Stimulated activated CD8-positive, alpha-beta memory T cell treated with anti-CD3 and anti-CD28 coated beads, Interleukin-12 subunit alpha, Interleukin-12 subunit beta, amount 100 ng/mL, for 1 hour (primary cell): ENCODE measurements around the gene EDNRB.
"Not testable (repeated sequence)": the region's sequence is repeated elsewhere in the genome, so short reads cannot be mapped to it uniquely, and the experiment has no call there.

Source experiments
- DNase-seq: peaks from one replicate; pipeline ENCODE4 v3.0.0-alpha.2; 2020; ENCODE audit warnings: low read depth

The EDNRB gene

DNA sequence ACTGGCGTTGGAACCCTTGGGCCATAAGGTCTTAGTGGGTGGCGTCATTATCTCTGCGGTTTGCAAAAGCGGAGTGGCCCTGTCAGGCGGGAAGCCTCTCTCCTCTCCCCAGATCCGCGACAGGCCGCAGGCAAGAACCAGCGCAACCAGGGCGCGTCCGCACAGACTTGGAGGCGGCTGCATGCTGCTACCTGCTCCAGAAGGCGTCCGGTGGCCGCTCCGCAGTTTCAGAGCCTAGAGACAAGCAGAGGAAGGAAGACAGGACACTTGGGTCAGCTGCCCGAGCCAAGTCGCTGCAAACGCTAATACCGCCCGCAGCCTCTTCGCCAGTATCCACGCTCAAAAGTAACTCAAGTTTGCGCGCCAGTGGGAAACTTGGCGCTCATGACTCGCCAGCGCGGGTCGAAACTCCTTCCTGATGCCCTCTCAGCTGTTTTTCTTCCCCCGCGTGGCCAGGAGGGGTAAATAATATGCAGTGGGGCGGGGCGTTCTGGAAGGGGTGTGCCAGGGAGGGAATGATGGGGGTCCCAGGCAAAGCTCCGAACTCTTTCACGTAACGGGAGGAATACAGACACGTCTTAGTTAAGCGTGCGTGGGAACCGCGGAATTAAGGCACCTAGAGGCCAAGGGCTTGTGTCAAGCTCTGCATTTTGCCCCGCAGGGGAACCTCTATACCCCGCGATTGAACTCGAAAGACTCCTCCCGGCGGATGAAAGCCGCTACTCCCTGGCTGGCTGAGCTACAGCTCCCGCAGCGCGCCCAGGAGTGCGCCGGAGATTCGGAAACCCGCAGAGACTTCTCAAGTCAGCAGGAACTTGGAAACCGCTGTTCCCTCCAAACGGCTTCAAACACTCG lies at the start of gene EDNRB:
TSS of gene EDNRB (minus strand) at position 441 of the 855 bp plus-strand sequence. CDS start at position 183, 258 bp downstream.
- no peak for DNase-seq

- no peak for DNase-seq
Measured at GRCh38 chr13:77966671-77967070, 48.0 kb upstream of the EDNRB start.

- DNase-seq: no peak
Measured at GRCh38 chr13:77952737-77953136, 34.1 kb upstream of the EDNRB start.

DNA sequence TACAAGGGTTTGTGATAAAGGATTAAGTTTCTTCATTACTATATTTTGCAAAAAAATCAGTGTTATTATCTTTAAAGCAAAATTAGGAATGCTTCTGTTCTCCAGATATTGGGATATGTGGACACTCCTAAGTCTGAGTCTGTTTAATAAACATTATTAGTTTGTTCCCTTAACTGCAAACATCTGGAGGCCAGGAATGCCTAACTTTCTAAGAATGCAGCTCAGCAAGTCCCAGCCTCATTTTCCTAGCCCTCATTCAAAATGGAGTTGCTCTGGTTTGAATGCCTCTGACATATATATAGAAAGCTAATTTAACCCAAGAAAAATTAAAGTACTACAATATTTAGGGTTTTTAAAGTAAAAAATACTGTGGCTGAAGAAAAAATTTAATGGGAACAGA lies 33.6 kb upstream of the EDNRB start:
- no peak for DNase-seq

- DNase-seq: no peak
Measured at GRCh38 chr13:77946522-77946921, 27.9 kb upstream of the EDNRB start.

DNA sequence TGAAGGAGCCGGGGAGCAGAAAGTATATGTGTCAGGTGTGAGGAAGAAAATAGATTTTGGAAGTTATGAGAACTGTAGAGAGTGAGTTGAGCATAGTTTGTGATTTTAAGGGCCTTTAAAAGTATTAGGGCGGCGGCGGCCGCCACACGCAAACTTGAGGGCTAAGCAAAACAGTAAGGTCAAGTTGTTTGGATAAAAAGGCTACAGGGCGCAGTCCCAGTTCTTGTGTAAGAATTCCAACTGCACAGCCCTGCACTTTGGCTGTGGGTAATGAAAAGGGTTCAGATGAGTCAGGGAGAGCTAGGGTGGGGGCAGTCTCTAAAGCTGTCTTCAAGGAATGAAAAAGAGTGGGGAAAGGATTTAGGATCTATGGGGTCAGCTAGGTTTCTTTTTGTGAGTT lies 16.4 kb upstream of the EDNRB start:
- not testable (repeated sequence) for DNase-seq

DNA sequence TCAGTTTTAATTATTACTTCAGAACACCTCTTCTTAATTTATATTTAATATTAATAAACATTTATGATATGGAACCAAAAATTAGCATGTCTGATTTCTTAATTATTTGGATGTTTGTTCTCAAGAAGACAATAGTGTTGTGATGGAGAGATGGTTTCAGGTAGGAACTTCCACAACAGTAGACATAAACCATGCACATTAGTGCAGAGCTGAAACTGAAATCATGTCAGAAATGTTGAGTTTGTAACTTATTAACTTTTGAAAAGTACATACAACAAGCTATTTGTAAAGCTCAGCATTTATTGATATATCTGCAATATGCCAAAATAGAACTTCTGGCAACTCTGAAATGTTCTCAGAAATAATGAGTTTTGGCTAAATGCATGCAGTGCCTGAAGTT lies 11.8 kb upstream of the EDNRB start:
- no peak for DNase-seq

DNA sequence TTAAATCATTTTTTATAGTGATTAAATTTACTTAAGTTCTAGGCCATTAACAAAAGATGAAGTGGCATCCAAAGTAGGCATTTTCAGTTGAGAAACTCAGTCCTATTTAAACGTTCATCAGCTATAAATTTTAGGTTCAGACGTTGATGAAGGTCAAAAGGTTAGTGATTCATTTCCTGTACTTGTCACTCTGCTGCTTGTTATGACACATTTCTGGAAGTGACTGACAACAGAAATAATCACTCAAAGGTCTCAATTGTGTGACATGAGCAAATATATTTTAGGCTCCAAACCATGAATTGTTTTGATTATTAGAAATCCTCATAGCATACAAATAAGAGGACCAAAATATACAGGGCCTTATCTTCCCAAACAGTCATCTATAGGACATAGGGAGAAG lies 10.3 kb upstream of the EDNRB start:
- DNase-seq: no peak

GRCh38 chr13:77925616-77926015 lies 7.0 kb upstream of the EDNRB start:
- no peak for DNase-seq

GRCh38 chr13:77919921-77920294 lies 1.3 kb upstream of the EDNRB start:
- DNase-seq: no peak

- DNase-seq: no peak
Measured at GRCh38 chr13:77919246-77919920, 752 bp upstream of the EDNRB start.

DNA sequence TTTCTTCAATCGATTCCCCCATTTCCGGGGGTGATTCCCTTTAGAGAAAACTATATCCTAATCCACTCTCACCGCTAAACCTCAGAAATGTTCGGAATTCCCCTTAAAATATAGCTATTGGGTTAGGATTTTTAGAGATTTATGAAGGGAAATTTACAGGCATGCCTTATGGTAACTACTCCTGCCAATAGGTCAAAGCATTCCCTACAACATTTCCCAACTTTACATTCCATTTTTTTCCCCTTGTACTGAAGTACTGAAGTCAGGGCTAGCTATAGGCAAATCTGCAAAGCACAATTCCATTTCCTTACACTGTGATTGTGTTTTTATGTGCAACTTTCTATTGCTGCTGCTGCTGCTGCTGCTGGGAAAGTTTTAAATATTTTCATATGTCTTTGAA lies 2.1 kb downstream of the EDNRB start:
- no peak for DNase-seq

DNA sequence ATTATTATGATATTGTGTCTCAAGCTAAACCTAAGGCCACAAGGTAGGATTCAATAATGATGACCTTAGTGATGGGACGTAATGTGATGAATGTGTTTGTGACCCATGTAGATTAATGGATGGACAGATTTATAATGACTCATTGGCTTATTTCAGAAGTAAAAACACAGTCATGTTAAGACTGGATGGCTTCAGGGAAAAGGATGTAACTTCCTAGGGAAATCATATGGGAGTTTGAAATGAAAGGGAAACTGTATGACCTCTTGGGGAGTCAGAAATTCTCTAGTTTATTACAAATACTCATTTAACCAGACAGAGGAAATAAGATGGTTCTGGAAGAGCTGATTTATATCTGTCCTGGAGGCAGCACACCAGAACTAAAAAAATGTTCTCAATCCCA lies 2.9 kb downstream of the EDNRB start:
- DNase-seq: no peak

DNA sequence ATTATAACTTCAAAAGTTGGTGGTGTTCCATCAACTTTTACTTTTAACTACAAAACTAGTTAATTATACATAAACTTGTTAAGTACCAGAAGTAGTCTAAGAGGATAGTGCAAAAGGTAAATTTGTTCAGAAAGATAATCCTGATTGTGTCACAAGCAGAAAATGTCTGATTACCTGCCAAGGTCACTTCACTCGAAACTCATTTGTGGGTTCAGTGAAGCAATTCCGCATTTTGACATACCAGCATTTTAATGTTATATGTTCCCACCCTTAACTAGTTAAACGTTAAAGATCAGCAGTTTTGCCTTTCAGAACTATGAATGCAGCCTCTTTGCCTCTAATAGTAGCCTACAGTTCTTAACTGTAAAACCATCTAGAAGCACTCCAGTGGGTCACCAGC lies 5.6 kb downstream of the EDNRB start:
- no peak for DNase-seq

GRCh38 chr13:77911751-77912150 lies 6.9 kb downstream of the EDNRB start:
- no peak for DNase-seq

DNA sequence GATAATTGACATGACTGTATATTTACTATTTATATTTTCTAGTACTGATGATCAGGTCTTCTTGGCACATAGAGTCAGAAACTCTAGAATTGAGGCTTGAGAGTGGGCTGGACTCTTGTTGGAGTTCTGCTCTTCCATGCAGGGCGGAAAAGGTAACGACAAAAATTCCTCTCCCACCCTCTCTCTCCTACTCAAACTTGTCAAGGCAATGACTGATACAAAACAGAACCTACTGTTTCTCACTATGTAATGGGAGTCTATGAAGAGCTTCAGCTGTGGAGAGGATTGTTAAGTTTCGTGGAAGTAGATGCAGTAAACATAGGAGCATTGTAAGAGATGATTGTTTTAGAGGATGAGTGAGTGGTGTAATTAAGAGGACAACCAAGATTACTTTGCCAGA lies 8.8 kb downstream of the EDNRB start:
- DNase-seq: no peak

DNA sequence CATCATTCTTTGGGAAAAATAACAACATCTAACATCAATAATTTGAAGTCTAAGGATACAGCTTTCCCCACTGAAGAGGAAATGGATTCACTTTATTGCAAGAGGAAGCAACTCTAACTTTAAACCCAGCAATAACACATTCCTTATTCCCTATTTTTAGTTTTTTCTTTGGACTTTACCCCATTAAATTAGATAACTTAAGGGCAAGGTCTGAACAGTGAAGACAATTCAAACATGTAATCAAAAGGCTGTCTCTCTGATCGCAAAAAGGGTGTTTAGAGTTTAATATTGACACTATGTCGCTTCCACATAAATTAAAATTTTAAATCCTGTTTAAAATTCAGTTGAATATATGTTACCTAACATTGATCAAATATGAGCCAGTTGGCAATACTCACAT lies 10.1 kb downstream of the EDNRB start:
- DNase-seq: no peak

DNA sequence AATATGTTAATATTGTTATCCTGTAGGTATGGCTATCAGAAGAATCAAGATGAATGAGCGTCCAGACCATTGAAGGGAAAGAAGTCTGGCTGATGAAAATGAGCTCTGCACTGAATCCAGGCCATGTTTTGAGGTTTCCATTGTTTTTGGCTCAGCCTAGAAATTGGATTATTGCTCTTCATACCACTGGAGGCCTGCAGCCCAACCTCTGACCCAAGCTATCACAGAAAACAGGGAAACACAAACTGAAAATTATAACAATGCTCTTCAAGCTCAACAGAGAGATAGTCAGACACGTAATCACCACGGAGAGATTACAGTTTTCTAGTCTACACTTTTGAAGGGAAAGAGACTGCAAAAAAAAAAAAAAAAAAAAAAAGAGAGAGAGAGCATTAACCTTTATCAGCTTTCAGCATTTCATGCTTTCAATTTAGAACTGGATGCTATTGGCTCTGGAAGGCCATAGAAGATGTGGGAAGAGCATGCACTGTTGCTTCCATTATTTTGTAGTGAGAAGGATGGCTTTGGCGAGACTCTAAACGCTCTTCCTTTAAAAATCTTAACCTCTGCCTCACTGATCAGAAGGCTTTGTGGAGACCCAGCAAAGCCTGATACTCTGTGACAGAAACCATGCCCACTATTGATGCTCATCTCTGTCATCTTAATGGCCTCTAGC lies 10.8 kb downstream of the EDNRB start:
- DNase-seq: no peak

- DNase-seq: no peak
Measured at GRCh38 chr13:77904031-77904430, 14.6 kb downstream of the EDNRB start.

DNA sequence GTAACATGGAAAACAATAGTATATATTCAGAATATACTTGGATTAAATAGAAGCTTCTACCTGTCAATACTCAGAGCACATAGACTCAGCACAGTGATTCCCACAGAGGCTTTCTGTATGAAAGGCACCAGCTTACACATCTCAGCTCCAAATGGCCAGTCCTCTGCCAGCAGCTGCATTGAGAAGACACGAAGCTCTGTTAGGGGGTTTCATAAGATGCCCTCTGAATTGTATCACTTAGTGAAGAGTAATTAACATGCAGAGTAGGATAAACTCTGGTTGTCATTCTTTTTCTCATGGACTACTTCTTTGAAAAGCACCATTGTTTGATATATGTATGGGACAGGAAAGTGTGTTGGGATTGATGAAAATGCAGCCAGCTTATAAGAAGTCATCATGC lies 15.2 kb downstream of the EDNRB start:
- no peak for DNase-seq

DNA sequence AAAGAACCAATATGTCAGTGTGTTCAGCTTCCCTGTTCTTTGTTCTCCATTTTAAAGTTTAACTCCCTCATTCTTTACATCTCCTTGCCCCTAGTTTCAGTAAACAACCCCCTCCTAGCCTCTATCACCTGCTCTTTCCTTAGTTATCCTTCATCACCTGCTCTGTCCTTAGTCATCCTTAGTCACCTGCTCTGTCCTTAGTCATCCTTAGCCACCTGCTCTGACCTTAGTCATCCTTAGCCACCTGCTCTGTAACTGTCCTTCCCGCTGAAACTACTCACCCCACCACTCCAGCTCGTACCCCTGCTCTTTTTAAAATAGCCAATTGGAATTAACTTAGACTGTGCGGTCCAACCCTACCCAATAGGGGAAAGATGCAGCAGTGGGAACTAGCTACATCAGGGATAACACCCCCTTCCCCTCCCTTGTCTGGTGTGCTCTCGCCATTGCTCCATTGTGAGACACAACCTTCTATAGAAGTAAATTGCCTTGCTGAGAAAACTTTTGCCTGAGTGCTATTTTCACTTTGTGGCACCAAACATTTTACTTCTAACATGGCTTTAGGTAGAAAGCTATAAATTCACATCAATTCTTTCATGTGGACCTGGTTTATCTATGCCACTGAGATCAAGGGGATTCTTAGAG lies 16.2 kb downstream of the EDNRB start:
- no peak for DNase-seq

GRCh38 chr13:77898097-77898496 lies 20.5 kb downstream of the EDNRB start:
- no peak for DNase-seq

DNA sequence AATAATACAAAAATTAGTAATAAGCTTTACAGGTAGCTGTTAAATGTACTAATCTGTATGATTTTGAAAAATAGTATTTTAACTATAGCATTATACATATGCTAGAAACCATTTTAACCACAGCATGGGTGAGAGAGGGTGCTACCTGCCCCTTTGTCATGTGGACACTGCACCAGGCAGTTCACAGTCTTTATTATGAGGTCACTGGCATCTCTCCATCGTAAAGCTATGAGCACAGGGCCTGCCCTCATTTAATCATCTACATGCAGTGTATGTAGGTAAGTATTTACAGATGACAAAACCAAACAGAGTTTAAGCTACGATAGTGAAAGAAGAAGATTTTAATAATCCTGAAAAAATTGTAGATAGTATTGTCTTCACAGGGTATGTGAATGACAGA lies 21.7 kb downstream of the EDNRB start:
- no peak for DNase-seq
